Gastrocnemius medialis (tissue), 4 donors: Measurements from ENCODE around the gene TRIM68. TPM values are rescaled to one million over a fixed set of nuclear protein-coding genes. Genes with fewer than 3 reads are reported as not detected.

Experiments used
- ATAC-seq, 2 donors: fragments of 150-250 bp; one replicate each; pipeline ENCODE4 v1.9.1; 2016
- DNase-seq, 2 donors: peaks; one replicate each; pipeline ENCODE4 v3.0.0-alpha.2; 2019
- H3K27ac ChIP-seq, 4 donors: fragments of 200-600 bp; sonication (generic); 1 replicate in 1 of 4; 2 replicates in 3 of 4; pipeline ENCODE4 v1.5.1; 2016 to 2018; ENCODE audit warnings: mild to moderate bottlenecking in 2 of 4, moderate library complexity in 1 of 4
- H3K27me3 ChIP-seq, 3 donors: fragments of 200-600 bp; sonication (generic) in 2 of 3; 1 replicate in 1 of 3; 2 replicates in 2 of 3; pipeline versions ENCODE4 v1.5.1 to v1.6.0; 2016 to 2019; ENCODE audit warnings: mild to moderate bottlenecking in 1 of 3, moderate library complexity in 1 of 3
- H3K36me3 ChIP-seq, 2 donors: fragments of 200-600 bp; sonication (generic) in 1 of 2; one replicate each; pipeline ENCODE4 v1.5.1; 2017 to 2018
- H3K4me1 ChIP-seq, 2 donors: fragments of 200-600 bp; sonication (generic) in 1 of 2; one replicate each; pipeline ENCODE4 v1.5.1; 2016 to 2017; ENCODE audit warnings: mild to moderate bottlenecking in 2 of 2
- H3K4me3 ChIP-seq, 4 donors: fragments of 200-600 bp; sonication (generic) in 3 of 4; 1 replicate in 1 of 4; 2 replicates in 3 of 4; pipeline ENCODE4 v1.5.1; 2016 to 2019; ENCODE audit warnings: mild to moderate bottlenecking in 2 of 4
- H3K9me3 ChIP-seq, 3 donors: fragments of 200-600 bp; sonication (generic) in 2 of 3; 1 replicate in 1 of 3; 2 replicates in 2 of 3; pipeline ENCODE4 v1.5.1; 2016 to 2019
- CTCF ChIP-seq, 5 experiments: fragments of 450-650 bp in 3 of 5; fragments of 200-600 bp in 2 of 5; sonication (generic) in 2 of 5; IDR thresholded peaks in 4 of 5; conservative IDR thresholded peaks in 1 of 5; 1 replicate in 4 of 5; 2 replicates in 1 of 5; pipeline ENCODE4 v1.5.1; 2016 to 2019; ENCODE audit warnings: antibody characterized with exemption in 5 of 5, mild to moderate bottlenecking in 3 of 5, moderate library complexity in 3 of 5
- POLR2A ChIP-seq, 2 donors: fragments of 450-650 bp; IDR thresholded peaks; one replicate each; pipeline ENCODE4 v1.6.1; 2017; ENCODE audit warnings: antibody characterized with exemption in 2 of 2, mild to moderate bottlenecking in 2 of 2, moderate library complexity in 2 of 2
- in situ Hi-C, 4 donors: fragments of 200-750 bp; cut with MboI; loops; one replicate each; pipeline versions ENCODE4 v1.15.0 to v1.8.0; 2017; ENCODE audit warnings: low sequenced_read_pairs in 4 of 4
- intact Hi-C: fragments of 100-400 bp; cut with DNase I; formaldehyde crosslinking; loops from one replicate; pipeline ENCODE4 v1.15.1; 2023; ENCODE audit warnings: low total_unique reads
- total RNA-seq, 4 donors: library from RNA; depleted of rRNA; stranded (reverse); fragments of >200 nt; gene quantifications; one replicate each; pipeline versions ENCODE4 v1.1.0 to v1.2.3, GENCODE V29; 2016

Gene TRIM68
- total RNA-seq, 4 donors from 2014 or later, result 5.8 to 6.3 (median 6.0) TPM

DNA sequence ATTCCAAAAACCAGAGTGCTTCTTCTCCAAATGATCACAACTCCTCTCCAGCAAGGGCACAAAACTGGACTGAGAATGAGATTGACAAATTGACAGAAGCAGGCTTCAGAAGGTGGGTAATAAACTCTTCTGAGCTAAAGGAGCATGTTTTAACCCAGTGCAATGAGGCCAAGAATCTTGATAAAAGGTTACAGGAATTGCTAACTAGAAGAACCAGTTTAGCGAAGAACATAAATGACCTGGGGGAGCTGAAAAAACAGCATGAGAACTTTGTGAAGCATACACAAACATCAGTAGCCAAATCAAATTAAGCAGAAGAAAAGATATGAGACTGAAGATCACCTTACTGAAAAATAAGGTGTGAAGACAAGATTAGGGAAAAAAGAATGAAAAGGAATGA, 47.6 kb downstream of the TRIM68 start:
- no peak overlapping the region for H3K4me3 ChIP-seq
- ATAC-seq (no peak), DNase-seq (no peak)
- H3K36me3 ChIP-seq, result no peaks in the 10 kb centered on the region
- no peaks in the 10 kb centered on the region for H3K9me3 ChIP-seq
- no peak for TF ChIP-seq POLR2A (IDR thresholded peaks at IDR 0.05)
- no peak for TF ChIP-seq CTCF (IDR thresholded peaks at IDR 0.05 in 4 of 5, conservative IDR thresholded peaks at IDR 0.05 in 1 of 5)
- H3K27me3 ChIP-seq, result no peaks in the 10 kb centered on the region
- intact Hi-C loops (no loop called here), in situ Hi-C loops (no loop called here)
- H3K4me1 ChIP-seq, result no peaks in the 10 kb centered on the region
- H3K27ac ChIP-seq, result no peak overlapping the region

GRCh38 chr11:4559527-4560440, 48.2 kb downstream of the TRIM68 start:
- intact Hi-C loops, result no loop called here
- Histone ChIP-seq H3K27ac (no peak overlapping the region), H3K4me1 (no peaks in the 10 kb centered on the region), H3K36me3 (no peaks in the 10 kb centered on the region), H3K27me3 (no peaks in the 10 kb centered on the region), H3K4me3 (no peak overlapping the region), H3K9me3 (no peaks in the 10 kb centered on the region)
- no peak for TF ChIP-seq POLR2A (IDR thresholded peaks at IDR 0.05)
- no peak for TF ChIP-seq CTCF (IDR thresholded peaks at IDR 0.05 in 4 of 5, conservative IDR thresholded peaks at IDR 0.05 in 1 of 5)
- in situ Hi-C loops, result no loop called here
- DNase-seq (no peak), ATAC-seq (no peak)

- in situ Hi-C loops, result no loop called here
- Histone ChIP-seq H3K4me3 (no peak overlapping the region), H3K36me3 (no peaks in the 10 kb centered on the region), H3K27ac (no peak overlapping the region), H3K27me3 (no peaks in the 10 kb centered on the region), H3K9me3 (no peaks in the 10 kb centered on the region), H3K4me1 (no peaks in the 10 kb centered on the region)
- ATAC-seq (no peak), DNase-seq (no peak)
- TF ChIP-seq CTCF (IDR thresholded peaks at IDR 0.05 in 4 of 5, conservative IDR thresholded peaks at IDR 0.05 in 1 of 5) (no peak), POLR2A (IDR thresholded peaks at IDR 0.05) (no peak)
- intact Hi-C loops, result no loop called here
These were observed 56.6 kb downstream of the TRIM68 start for GRCh38 chr11:4551346-4551979.

Other genes with a start within 250 kb of the TRIM68 start
- not detected for gene OR52B4, start 239.8 kb downstream of the TRIM68 start, total RNA-seq
- 1 to 10 TPM; 1.6 to 9.0 (median 4.2) TPM for gene TRIM21, start 214.5 kb downstream of the TRIM68 start, total RNA-seq
- not detected for gene OR52K2, start 158.9 kb downstream of the TRIM68 start, total RNA-seq
- gene OR52K1, start 125.6 kb downstream of the TRIM68 start, total RNA-seq, result not detected
- gene OR52M1, start 63.0 kb downstream of the TRIM68 start, total RNA-seq, result not detected
- not detected for gene OR52I2, start 26.5 kb downstream of the TRIM68 start, total RNA-seq
- gene OR52I1, start 14.2 kb downstream of the TRIM68 start, total RNA-seq, result not detected
- not detected for gene OR51D1, start 29.2 kb upstream of the TRIM68 start, total RNA-seq
- gene OR51E1, start 35.8 kb upstream of the TRIM68 start, total RNA-seq, result 1 to 10 TPM in 1 of 4 donors, under 1 TPM in 3; 0.12 to 1.2 (median 0.25) TPM
- gene OR51E2, start 89.6 kb upstream of the TRIM68 start, total RNA-seq, result under 1 TPM in 1 of 4 donors, not detected in 3; 0.24 TPM
- gene MMP26, start 96.6 kb upstream of the TRIM68 start, total RNA-seq, result not detected
- not detected for gene OR51F1, start 161.7 kb upstream of the TRIM68 start, total RNA-seq
- gene OR52R1, start 196.1 kb upstream of the TRIM68 start, total RNA-seq, result not detected
- gene OR51F2, start 213.1 kb upstream of the TRIM68 start, total RNA-seq, result not detected
- gene OR51S1, start 241.0 kb upstream of the TRIM68 start, total RNA-seq, result not detected